GM12872 (cell line): ENCODE data around the gene ADAMTS17.

ENCODE experiments used
- TF ChIP-seq, protein P1 (sequence below): IDR thresholded peaks from 3 replicates; pipeline ENCODE4 v1.5.1; 2011; ENCODE audit warnings: low read depth, mild to moderate bottlenecking, low read length, moderate library complexity; ENCODE audit not compliant: insufficient read depth

Gene ADAMTS17

DNA sequence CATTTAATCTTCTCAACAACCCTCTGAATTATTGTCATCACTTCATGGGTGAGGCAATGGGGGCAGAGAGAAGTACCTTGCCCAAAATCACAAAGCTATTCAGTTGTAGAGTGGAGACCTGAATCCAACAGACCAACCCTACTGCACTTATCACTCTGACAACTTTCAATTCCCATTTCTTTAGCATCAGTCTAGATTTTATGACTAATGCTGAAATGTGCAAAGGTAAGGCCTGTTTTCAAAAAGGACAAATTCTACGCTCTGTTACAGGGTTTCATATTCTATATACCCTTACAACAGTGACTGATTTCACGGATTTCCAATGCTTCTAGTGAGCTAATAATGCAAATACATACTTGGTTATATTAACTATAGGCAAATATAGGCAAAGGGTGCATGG lies 286.0 kb downstream of the ADAMTS17 start:
- TF ChIP-seq, protein P1, sequence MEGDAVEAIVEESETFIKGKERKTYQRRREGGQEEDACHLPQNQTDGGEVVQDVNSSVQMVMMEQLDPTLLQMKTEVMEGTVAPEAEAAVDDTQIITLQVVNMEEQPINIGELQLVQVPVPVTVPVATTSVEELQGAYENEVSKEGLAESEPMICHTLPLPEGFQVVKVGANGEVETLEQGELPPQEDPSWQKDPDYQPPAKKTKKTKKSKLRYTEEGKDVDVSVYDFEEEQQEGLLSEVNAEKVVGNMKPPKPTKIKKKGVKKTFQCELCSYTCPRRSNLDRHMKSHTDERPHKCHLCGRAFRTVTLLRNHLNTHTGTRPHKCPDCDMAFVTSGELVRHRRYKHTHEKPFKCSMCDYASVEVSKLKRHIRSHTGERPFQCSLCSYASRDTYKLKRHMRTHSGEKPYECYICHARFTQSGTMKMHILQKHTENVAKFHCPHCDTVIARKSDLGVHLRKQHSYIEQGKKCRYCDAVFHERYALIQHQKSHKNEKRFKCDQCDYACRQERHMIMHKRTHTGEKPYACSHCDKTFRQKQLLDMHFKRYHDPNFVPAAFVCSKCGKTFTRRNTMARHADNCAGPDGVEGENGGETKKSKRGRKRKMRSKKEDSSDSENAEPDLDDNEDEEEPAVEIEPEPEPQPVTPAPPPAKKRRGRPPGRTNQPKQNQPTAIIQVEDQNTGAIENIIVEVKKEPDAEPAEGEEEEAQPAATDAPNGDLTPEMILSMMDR = no peak

DNA sequence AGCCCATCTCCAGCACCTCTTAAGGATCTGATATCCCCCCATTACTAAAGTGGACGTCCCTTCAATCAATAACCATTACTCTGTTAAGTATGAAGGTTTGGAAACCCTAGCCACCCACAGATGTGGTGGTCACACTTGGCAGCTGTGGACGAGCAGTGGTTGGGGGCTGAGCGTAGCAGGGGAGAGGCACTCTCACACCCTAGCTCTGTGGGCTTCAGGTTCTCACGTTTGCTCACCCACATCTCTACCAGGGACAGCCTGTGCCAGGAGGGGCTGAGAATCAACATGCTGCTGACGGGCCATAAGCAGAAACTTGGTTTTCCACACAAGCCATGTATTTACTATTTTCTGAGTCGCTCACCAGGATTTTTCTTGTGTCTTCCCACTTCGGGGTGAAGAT lies 287.2 kb downstream of the ADAMTS17 start:
- TF ChIP-seq, protein P1 = no peak

DNA sequence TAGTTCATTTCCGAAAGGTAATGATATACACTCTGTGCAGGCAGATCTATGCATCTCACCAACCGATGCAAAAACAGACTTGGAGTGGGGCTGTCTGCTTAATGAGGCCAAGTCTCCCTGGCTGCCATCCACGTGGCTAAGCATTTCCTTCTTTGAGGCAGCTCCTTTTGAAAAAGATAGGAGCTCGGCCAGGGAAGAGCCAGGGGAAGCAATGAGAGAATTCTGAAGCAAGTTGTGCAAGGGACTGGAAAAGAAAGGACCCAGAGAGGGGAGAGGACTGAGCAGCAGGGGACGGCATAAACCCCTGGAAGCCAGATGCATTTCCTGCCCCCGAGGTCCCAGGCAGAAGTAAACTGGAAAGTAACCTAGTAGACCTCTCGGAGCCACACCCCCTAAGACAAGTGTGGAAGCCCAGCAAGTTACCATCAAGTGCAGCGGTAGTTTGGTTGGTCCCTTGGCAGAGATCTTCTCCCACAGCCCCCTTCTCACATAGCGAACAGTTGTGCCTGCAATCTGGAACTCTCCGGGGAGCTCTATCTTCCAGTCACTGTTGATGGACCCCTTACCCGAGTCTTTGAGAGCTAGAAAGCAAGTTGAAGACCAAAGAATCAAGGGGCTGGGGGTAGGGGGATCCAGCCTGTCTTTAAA lies 288.2 kb downstream of the ADAMTS17 start:
- TF ChIP-seq, protein P1 = no peak

DNA sequence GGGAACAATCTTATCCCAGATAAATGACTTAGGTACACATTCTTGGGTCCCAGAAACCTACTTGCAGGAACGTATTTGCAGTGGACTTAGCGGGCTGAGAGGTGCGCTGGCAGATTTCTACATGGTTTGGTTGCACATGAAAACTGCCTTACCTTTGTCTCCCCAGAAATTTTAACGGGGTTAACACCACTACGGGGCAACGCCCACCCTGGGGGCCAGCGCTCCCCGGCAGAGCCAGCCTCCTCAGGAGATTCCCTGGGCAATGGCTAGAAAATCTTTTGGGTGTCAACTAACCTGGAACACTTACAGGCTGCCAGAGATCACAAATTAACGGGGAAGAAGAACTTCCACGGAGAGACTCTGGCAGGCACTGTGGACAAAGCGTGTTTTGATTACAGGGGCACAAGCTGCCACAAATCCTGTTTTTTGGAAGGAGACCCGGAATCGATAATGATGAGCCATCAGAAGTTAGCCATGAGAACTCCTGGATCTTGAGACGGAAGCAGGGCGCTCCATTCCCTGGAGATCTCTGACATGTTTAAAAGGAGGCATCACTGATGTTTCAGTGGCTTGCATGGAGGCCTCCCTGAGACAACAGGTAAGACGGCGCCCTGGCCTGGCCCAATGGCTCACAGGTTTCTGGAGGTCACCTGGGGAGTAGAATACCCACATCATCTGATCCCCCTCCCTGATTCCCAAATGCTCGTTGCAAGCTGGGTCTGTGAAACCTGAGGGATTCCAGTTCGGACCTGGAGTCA lies 288.9 kb downstream of the ADAMTS17 start:
- TF ChIP-seq, protein P1 = no peak

DNA sequence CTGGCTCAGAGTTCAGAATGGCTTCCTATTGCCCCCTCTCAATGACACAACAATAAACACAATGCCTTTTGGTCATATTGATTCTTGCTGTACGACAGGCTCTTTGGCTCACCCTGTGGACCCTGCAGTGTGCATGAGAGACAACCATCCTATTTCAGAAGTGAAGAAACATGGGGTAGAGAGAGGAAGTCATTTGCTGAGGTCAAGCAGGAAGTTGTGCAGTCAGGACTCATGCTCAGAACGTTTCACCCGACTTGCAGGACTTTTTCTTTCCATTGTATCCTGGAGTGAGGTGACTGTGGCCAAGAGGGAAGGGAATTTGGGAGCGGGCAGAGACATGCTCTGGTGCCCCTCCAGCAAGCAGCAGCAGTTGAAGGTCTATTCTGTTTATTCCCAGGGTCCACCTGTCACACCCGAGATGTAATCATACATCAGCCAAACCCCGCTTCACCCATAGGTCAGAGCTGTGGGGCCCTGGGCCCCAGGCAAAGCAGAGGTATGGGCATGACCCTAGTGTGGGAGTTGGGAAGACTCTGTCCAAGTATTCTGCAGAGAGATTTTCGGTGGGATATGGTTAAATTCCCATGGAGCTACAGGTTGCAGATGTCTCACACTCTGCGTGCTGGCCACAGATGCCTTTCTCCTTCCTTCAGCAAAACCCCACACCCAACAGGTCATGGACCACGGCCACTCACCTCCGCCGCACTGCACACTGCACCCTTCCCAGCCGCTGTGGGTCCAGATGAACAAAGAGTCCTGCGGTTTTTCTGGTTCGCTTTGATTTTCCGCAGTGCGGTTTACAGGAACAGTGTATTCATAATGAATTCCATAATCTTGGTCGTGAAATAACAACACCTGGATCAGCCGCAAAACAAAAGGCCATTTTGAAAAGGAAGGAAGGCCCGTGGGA lies 290.6 kb downstream of the ADAMTS17 start:
- TF ChIP-seq, protein P1 = no peak

DNA sequence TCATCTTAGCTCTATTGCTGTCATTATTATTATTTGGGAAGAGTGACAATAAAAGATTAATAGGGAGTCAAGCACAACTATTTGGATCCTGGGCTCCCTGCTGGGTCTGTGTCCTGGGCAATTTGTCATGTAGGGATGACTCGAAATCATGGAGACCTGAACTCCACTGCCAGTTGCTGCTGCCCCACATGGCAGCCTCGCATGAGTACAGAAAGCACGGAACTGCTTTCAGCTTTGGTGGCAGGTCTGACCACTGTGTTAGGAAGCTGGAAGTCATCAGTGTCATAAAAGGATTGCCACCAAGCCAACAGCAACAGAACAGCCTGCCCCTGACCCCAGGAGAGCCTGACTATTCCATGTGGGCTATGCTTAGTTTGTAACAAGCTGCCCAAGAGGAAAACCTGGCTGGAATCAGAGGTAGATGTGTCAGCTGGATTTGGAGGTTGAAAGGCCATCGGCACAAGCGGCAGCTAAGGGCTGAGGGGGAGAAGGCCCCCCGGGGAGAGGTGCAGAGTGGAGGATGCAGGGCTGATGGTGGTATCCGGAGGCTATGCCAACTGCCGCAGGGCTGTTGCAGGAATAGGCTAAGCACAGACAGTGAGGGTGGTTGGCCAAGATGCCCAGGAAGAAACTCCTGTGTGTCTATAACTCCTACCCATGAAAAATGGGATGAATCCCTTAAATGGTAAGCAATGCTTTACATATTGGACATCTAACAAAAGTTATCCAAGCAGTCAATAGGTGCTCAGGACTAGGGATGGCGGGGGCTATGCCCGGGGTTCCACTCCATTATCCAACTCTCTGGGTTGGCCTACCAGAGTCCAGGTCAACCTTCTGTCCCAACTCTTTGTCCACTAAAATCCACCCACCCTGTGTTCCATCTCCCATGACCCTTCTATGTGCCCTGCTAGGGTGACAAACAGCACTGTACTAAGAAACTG lies 291.6 kb downstream of the ADAMTS17 start:
- TF ChIP-seq, protein P1 = no peak
